ENCODE results near the gene SLC29A4. TPM values are rescaled to one million over a fixed set of nuclear protein-coding genes. Genes with fewer than 3 reads are reported as not detected.

The SLC29A4 gene
- total RNA-seq, 1 experiment from 2014 or later: 43.1 TPM

Other genes with a start within 250 kb of the SLC29A4 start
- 16.9 and 20.7 TPM in 2 replicates for gene RBAK, start 237.1 kb upstream of the SLC29A4 start, total RNA-seq (2014; rRNA removed; shearing (Covaris generic))
- 64.9 and 69.7 TPM in 2 replicates for gene WIPI2, start 92.7 kb upstream of the SLC29A4 start, total RNA-seq (2014; rRNA removed; shearing (Covaris generic))
- gene TNRC18, start 140.9 kb downstream of the SLC29A4 start, total RNA-seq (2014; rRNA removed; shearing (Covaris generic)): 24.5 and 31.1 TPM in 2 replicates
- gene FBXL18, start 230.9 kb downstream of the SLC29A4 start, total RNA-seq (2014; rRNA removed; shearing (Covaris generic)): 10.3 and 10.7 TPM in 2 replicates
- 1,484 and 1,492 TPM in 2 replicates for gene ACTB, start 247.7 kb downstream of the SLC29A4 start, total RNA-seq (2014; rRNA removed; shearing (Covaris generic))

Measured in SJCRH30 (cell line).